H9 (cell line): ENCODE results near the gene EPB41L4B. TPM values are rescaled to one million over a fixed set of nuclear protein-coding genes. Genes with fewer than 3 reads are reported as not detected.

ENCODE experiments used
- DNase-seq: peaks from one replicate; pipeline ENCODE4 v3.0.0-alpha.2; 2017
- H2AFZ ChIP-seq: one replicate; pipeline ENCODE4 v1.6.1; 2013; ENCODE audit warnings: mild to moderate bottlenecking, low read length, control low read depth, moderate library complexity
- H2AK5ac ChIP-seq: 2 replicates; pipeline ENCODE4 v1.6.1; 2013; ENCODE audit warnings: low read length, control low read depth, mixed read lengths; ENCODE audit not compliant: insufficient read length
- H2BK120ac ChIP-seq: one replicate; pipeline ENCODE4 v1.6.1; 2013; ENCODE audit warnings: low read depth, mild to moderate bottlenecking, low read length, control low read depth, inconsistent platforms; ENCODE audit not compliant: poor library complexity, severe bottlenecking
- H2BK12ac ChIP-seq: 2 replicates; pipeline ENCODE4 v1.6.1; 2013; ENCODE audit warnings: low read length, control low read depth, mixed read lengths, low read depth; ENCODE audit not compliant: insufficient read length
- H2BK15ac ChIP-seq: 2 replicates; pipeline ENCODE4 v1.6.1; 2013; ENCODE audit warnings: low read depth, low read length, control low read depth
- H2BK20ac ChIP-seq: one replicate; pipeline ENCODE4 v1.6.1; 2013; ENCODE audit warnings: low read depth, mild to moderate bottlenecking, low read length, control low read depth, inconsistent platforms; ENCODE audit not compliant: poor library complexity, severe bottlenecking
- H2BK5ac ChIP-seq: 2 replicates; pipeline ENCODE4 v1.6.1; 2013; ENCODE audit warnings: low read length, control low read depth, mixed read lengths; ENCODE audit not compliant: insufficient read length
- H3K14ac ChIP-seq: 2 replicates; pipeline ENCODE4 v1.6.1; 2013; ENCODE audit warnings: low read length, control low read depth; ENCODE audit not compliant: insufficient read depth
- H3K18ac ChIP-seq: 2 replicates; pipeline ENCODE4 v1.6.1; 2013; ENCODE audit warnings: low read depth, mild to moderate bottlenecking, mixed read lengths, low read length, control low read depth; ENCODE audit not compliant: insufficient read length
- H3K23ac ChIP-seq: 2 replicates; pipeline ENCODE4 v1.6.1; 2013; ENCODE audit warnings: low read length, control low read depth, mixed read lengths, low read depth; ENCODE audit not compliant: insufficient read length
- H3K23me2 ChIP-seq: 2 replicates; pipeline ENCODE4 v1.6.1; 2013; ENCODE audit warnings: low read depth, mild to moderate bottlenecking, mixed read lengths, low read length, control low read depth; ENCODE audit not compliant: insufficient read length, poor library complexity, severe bottlenecking
- H3K27ac ChIP-seq: 2 replicates; pipeline ENCODE4 v1.5.1; 2013; ENCODE audit warnings: low read length, control low read depth, mixed read lengths, low read depth; ENCODE audit not compliant: insufficient read length
- H3K27me3 ChIP-seq: 2 replicates; pipeline ENCODE4 v1.6.1; 2013; ENCODE audit warnings: low read length, control low read depth, inconsistent platforms; ENCODE audit not compliant: insufficient read depth
- H3K4ac ChIP-seq: 2 replicates; pipeline ENCODE4 v1.6.1; 2013; ENCODE audit warnings: low read depth, mild to moderate bottlenecking, control low read depth, inconsistent platforms, low read length, moderate library complexity
- H3K4me1 ChIP-seq: 2 replicates; pipeline ENCODE4 v1.6.1; 2013; ENCODE audit warnings: low read length, control low read depth, inconsistent platforms; ENCODE audit not compliant: insufficient read depth
- H3K4me2 ChIP-seq: 2 replicates; pipeline ENCODE4 v1.6.1; 2013; ENCODE audit warnings: low read length, control low read depth, mixed read lengths; ENCODE audit not compliant: insufficient read length, insufficient read depth
- H3K56ac ChIP-seq: 2 replicates; pipeline ENCODE4 v1.6.1; 2013; ENCODE audit warnings: low read depth, mild to moderate bottlenecking, mixed read lengths, low read length, control low read depth; ENCODE audit not compliant: insufficient read length
- H3K79me1 ChIP-seq: 2 replicates; pipeline ENCODE4 v1.6.1; 2013; ENCODE audit warnings: low read depth, mild to moderate bottlenecking, moderate library complexity, low read length, control low read depth, inconsistent platforms; ENCODE audit not compliant: insufficient read depth, poor library complexity, severe bottlenecking
- H3K79me2 ChIP-seq: 2 replicates; pipeline ENCODE4 v1.6.1; 2013; ENCODE audit warnings: low read length, control low read depth, inconsistent platforms; ENCODE audit not compliant: insufficient read depth
- H3K9ac ChIP-seq: 2 replicates; pipeline ENCODE4 v1.6.1; 2013; ENCODE audit warnings: low read length, control low read depth, mixed read lengths; ENCODE audit not compliant: insufficient read length; ENCODE audit errors: extremely low read depth
- H3K9me3 ChIP-seq: one replicate; pipeline ENCODE4 v1.6.1; 2013; ENCODE audit warnings: low read depth, low read length, inconsistent platforms; ENCODE audit not compliant: control insufficient read depth
- H3T11ph ChIP-seq: one replicate; pipeline ENCODE4 v1.6.1; 2013; ENCODE audit warnings: mild to moderate bottlenecking, low read length, control low read depth, inconsistent platforms
- H4K20me1 ChIP-seq: one replicate; pipeline ENCODE4 v1.6.1; 2013; ENCODE audit not compliant: control insufficient read depth, insufficient read length, insufficient read depth
- H4K5ac ChIP-seq: 2 replicates; pipeline ENCODE4 v1.6.1; 2013; ENCODE audit warnings: low read depth, mild to moderate bottlenecking, mixed read lengths, low read length, control low read depth; ENCODE audit not compliant: insufficient read length
- H4K8ac ChIP-seq: replicated peaks from 2 replicates; pipeline ENCODE4 v1.6.1; 2013; ENCODE audit warnings: low read length, control low read depth, mixed read lengths, low read depth; ENCODE audit not compliant: insufficient read length
- H4K91ac ChIP-seq: 2 replicates; pipeline ENCODE4 v1.6.1; 2013; ENCODE audit warnings: low read depth, mild to moderate bottlenecking, moderate library complexity, mixed read lengths, low read length, control low read depth; ENCODE audit not compliant: insufficient read length
- H3K27ac Mint-ChIP-seq, 3 experiments: 2 replicates in 2 of 3; 3 replicates in 1 of 3; pipeline ENCODE4 v1.8.0; 2020 to 2021; ENCODE audit warnings: mixed read lengths in 3 of 3, mild to moderate bottlenecking in 1 of 3, moderate library complexity in 1 of 3
- H3K27me3 Mint-ChIP-seq: 2 replicates; pipeline ENCODE4 v1.8.0; 2021; ENCODE audit warnings: low read depth, mild to moderate bottlenecking, moderate library complexity, mixed read lengths
- H3K36me3 Mint-ChIP-seq, 3 experiments: 2 replicates in 2 of 3; 3 replicates in 1 of 3; pipeline ENCODE4 v1.8.0; 2020 to 2021; ENCODE audit warnings: low read depth in 3 of 3, mixed read lengths in 3 of 3; ENCODE audit not compliant: insufficient read depth in 1 of 3
- H3K4me1 Mint-ChIP-seq, 2 experiments: 2 replicates each; pipeline ENCODE4 v1.8.0; 2020; ENCODE audit warnings: mixed read lengths in 2 of 2
- H3K4me3 Mint-ChIP-seq, 2 experiments: 2 replicates in 1 of 2; 3 replicates in 1 of 2; pipeline ENCODE4 v1.8.0; 2020 to 2021; ENCODE audit warnings: mild to moderate bottlenecking in 2 of 2, mixed read lengths in 2 of 2, moderate library complexity in 1 of 2
- H3K9me3 Mint-ChIP-seq, 2 experiments: 2 replicates in 1 of 2; 3 replicates in 1 of 2; pipeline ENCODE4 v1.8.0; 2020; ENCODE audit warnings: mild to moderate bottlenecking in 2 of 2, mixed read lengths in 2 of 2, moderate library complexity in 1 of 2
- CTCF ChIP-seq: fragments of 200-600 bp; sonication (generic); conservative IDR thresholded peaks from 3 replicates; pipeline ENCODE4 v1.8.0; 2021; ENCODE audit warnings: antibody characterized with exemption, mild to moderate bottlenecking
- total RNA-seq: library from RNA; stranded (reverse); gene quantifications from 2 replicates; pipeline ENCODE4 v1.2.1, GENCODE V29; 2021

The EPB41L4B gene
- total RNA-seq, 1 experiment from 2014 or later = 18.9 TPM

- H4K8ac ChIP-seq = no peak overlapping the region
- H3K79me1 ChIP-seq = no peaks in the 10 kb centered on the region
- H4K91ac ChIP-seq = no peak overlapping the region
- no peak overlapping the region for H4K5ac ChIP-seq
- Mint-ChIP-seq H3K36me3 (peaks cover 7 to 24% (median 17%) of the 10 kb centered on the region in 3 experiments), H3K9me3 (peaks cover 0 to 2% of the 10 kb centered on the region in 2 experiments; a peak in 2 of 5 replicates), H3K4me1 (peaks cover 19 to 24% of the 10 kb centered on the region in 2 experiments), H3K27ac (peak overlapping the region in 1 of 3 experiments; percentile 59; a peak in 2 of 7 replicates), H3K4me3 (no peak overlapping the region), H3K27me3 (no peaks in the 10 kb centered on the region)
- no peak overlapping the region for H3K23ac ChIP-seq
- H3K27ac ChIP-seq = no peak overlapping the region
- H3K9me3 ChIP-seq = no peaks in the 10 kb centered on the region
- no peaks in the 10 kb centered on the region for H4K20me1 ChIP-seq
- H3K27me3 ChIP-seq = no peaks in the 10 kb centered on the region
- no peak overlapping the region for H2BK5ac ChIP-seq
- H3K23me2 ChIP-seq = no peaks in the 10 kb centered on the region
- H2BK12ac ChIP-seq = no peak overlapping the region
- H2AK5ac ChIP-seq = no peak overlapping the region
- no peak overlapping the region for H2BK120ac ChIP-seq
- no peak overlapping the region for H2AFZ ChIP-seq
- no peak overlapping the region for H3K4ac ChIP-seq
- H3K56ac ChIP-seq = no peak overlapping the region
- H3K18ac ChIP-seq = no peak overlapping the region
- H3K79me2 ChIP-seq = no peaks in the 10 kb centered on the region
- no peak for DNase-seq
- no peak overlapping the region for H3T11ph ChIP-seq
- H3K4me1 ChIP-seq = peaks cover 5% of the 10 kb centered on the region; the same call in 1 of the 2 replicates
- H3K4me2 ChIP-seq = peak overlapping the region; percentile 12
- H2BK20ac ChIP-seq = no peak overlapping the region
- no peak overlapping the region for H3K9ac ChIP-seq
- no peak for TF ChIP-seq CTCF
- no peak overlapping the region for H2BK15ac ChIP-seq
- no peak overlapping the region for H3K14ac ChIP-seq
Measured at GRCh38 chr9:109270441-109270840, 50.4 kb downstream of the EPB41L4B start.
